SU-DHL-6 (cell line): ENCODE measurements around the gene SMAD2.

ENCODE experiments used
- CTCF ChIP-seq: fragments of 200-600 bp; sonication (generic); IDR thresholded peaks from one replicate; pipeline ENCODE4 v1.5.1; 2017; ENCODE audit warnings: antibody characterized with exemption, mild to moderate bottlenecking, low read length, moderate library complexity; ENCODE audit not compliant: insufficient read depth, poor library complexity, severe bottlenecking
- EZH2phosphoT487 ChIP-seq: fragments of 200-600 bp; sonication (generic), shearing (Covaris generic); conservative IDR thresholded peaks from 2 replicates; pipeline ENCODE4 v1.6.1; 2018; ENCODE audit warnings: mild to moderate bottlenecking, antibody characterized with exemption, low read length, moderate library complexity, mixed read lengths

GRCh38 chr18:47929681-47930198 is 719 bp downstream of the SMAD2 start:
- TF ChIP-seq CTCF (no peak), EZH2phosphoT487 (no peak)
